IPS-NIHi11 (cell line): ENCODE results near the gene TNFRSF25.
"Not testable (repeated sequence)": the region's sequence is repeated elsewhere in the genome, so short reads cannot be mapped to it uniquely, and the experiment has no call there.

Experiments used
- DNase-seq: peaks from one replicate; pipeline ENCODE4 v3.0.0; 2012; ENCODE audit warnings: mixed read lengths, low spot score

TNFRSF25 gene

GRCh38 chr1:6453895-6454855 lies 11.8 kb downstream of the TNFRSF25 start:
- not testable (repeated sequence) for DNase-seq

GRCh38 chr1:6450943-6451373 lies 15.0 kb downstream of the TNFRSF25 start:
- no peak for DNase-seq

- DNase-seq, result not testable (repeated sequence)
Observed at GRCh38 chr1:6450486-6450885, 15.5 kb downstream of the TNFRSF25 start.

DNA sequence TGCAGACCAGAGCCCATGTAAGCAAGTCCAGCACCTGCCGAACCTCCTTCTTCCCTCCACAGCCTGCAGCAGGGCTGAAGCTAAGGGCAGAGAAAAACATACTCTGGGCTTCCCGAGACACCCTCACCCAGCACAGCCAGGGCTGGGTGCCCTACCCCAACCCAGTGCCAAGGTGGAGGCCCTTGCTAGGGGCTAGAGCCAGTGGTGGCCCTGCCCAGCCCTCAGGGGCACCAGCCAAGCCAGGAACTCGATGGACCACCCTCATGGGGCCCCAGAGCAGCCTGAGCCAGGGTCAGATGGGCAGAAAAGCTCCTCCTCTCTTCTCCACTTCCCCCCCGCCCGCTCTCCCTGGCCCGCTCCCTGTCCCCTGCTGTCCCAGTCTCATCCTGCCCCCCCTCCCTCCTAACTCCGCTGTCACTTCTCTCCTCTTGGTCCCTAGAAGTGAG lies 15.9 kb downstream of the TNFRSF25 start:
- DNase-seq, result no peak

DNA sequence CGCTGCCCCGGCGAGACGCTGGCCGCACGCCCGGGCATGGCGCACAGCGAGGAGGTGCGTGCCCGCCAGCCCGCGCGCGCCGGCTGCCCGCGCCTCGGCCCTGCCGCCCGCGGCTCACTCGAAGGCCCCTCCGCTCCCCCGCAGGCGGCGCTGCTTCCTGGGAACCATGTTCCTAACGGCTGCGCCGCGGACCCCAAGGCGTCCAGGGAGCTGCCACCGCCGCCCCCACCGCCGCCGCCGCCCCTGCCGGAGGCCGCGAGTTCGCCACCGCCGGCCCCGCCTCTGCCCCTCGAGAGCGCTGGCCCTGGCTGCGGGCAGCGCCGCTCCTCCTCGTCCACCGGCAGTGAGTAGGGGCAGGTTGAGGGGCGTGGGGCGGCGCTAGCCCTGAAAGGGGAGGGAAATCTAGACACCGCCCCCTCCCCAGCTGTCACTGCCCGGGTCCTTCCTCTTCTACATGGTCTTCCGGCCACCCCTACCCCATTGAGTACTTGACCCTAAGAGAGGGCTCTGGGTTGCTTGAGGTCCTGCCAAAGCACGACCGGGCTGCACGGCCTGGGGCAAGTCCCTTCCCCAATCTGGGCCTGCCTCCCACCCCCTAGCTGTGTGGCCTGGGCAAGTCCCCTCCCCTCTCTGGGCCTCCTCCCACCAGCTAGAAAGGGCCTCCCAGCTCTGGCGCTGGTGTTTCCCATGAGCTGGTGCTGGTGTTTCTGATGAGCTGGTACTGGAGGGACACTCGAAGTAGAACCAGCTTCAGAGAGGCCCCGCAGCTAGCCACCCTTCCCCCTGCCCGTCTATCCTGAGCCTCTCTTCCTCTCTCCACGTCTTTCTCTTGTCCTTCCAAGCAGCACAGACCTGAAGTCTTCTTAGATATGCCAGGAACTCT lies 17.0 kb downstream of the TNFRSF25 start:
- DNase-seq, result no peak

- peak; percentile 78 for DNase-seq
Observed at GRCh38 chr1:6447818-6448748, 17.9 kb downstream of the TNFRSF25 start.

DNA sequence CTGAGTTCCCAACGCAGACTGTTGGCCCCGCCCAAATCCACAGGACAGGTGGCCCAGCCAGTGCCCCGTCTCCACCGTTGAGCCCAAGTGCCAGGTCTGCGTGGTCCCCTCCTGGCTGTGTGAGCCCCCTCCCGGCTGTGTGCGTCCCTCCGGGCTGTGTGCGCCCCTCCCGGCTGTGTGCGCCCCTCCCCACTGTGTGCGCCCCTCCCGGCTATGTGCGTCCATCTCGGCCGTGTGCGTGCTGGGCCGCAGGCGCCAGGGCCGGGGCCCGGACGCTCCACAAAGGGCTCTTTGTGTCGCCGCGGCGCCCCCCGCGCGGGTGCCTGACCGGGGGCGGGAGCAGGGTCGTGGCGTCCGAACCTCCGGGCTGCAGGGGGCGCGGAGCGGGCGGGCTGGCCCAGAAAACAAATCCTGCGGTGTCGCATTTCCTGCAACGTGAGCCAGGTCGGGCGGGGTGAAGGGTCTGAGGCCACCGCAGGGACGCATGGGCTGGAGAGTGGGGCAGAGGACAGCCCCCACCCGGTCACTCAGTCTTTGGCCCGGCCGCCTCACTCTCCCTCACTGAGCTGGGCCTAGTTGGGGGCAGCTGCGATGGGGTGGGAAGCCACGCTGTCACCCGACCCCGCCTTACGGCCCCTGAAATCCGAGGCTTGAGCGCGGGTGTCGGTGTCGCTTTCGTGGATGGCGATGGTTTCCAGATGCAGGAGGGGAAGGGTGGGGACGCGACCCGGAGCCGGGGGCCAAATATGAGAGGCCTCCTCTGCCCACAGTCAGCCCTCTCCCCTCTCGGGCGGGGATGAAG lies 18.8 kb downstream of the TNFRSF25 start:
- peak; percentile 70 for DNase-seq

DNA sequence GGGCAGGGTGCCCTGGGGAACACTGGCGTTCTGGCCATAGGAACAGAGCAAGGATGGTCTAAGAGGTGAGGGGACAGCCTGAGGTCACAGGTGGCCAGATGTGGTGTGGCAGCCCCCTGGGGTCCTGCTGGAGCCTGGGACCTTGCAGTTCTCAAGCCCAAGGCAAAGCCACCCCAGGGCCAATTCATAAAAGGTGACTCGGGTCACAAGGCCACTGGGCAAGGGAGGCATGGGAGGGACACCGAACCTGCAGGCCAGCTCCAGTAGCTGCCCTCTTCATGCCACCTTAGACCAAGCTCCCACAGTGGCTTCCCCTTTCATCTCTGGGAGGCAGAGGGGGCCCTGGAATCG lies 19.3 kb downstream of the TNFRSF25 start:
- no peak for DNase-seq

DNA sequence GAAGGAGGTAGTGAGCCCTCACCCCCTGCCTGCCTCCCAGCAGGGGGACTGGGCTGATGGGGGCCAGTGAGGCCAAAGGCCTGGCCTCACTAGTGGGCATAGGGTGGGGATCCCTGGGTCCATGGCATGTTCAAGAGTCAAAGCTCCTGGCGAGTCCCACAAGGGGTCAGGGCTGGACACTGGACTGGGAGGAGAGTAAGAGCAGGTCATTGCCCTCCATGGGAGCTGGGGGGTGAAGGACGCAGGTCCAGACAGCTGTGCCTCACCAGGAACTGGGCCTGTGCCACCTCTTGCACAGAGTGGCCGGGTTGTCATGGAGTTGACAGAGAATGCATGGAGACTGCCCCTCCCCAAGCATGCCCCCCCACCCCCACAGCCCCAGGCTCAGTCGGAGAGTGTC lies 20.0 kb downstream of the TNFRSF25 start:
- not testable (repeated sequence) for DNase-seq

DNA sequence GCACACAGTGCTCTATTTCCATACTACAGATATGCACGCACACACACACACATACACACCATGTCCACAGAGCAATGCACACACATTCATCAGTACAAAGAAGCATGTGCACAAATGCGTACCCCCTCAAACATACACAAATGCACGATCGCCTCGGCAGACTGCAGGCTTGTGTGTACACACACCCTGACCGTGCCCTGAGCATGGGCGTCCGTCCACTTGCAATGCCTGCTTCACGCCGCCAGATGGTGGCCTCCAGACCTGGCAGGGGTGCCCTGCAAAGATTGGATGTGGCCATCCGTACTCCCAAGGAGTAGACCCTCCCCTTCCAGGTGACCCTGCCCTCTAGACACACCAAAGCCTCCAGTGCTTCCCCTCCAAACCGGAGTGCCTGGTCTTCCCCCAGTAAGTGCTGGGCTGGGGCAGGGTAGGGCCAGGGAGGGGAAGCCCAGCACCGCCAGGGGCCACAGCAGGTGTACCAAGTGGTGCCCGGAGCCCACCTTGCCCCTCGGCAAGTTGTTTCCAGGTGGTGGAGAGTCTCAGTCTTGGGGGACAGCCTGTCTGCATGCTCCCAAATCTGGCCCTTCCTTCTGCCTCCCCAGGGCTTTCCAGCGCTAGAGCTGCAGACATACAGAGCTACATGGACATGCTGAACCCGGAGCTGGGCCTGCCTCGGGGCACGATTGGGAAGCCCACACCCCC lies 20.8 kb downstream of the TNFRSF25 start:
- DNase-seq, result no peak

GRCh38 chr1:6444377-6444776 lies 21.6 kb downstream of the TNFRSF25 start:
- DNase-seq, result no peak

DNA sequence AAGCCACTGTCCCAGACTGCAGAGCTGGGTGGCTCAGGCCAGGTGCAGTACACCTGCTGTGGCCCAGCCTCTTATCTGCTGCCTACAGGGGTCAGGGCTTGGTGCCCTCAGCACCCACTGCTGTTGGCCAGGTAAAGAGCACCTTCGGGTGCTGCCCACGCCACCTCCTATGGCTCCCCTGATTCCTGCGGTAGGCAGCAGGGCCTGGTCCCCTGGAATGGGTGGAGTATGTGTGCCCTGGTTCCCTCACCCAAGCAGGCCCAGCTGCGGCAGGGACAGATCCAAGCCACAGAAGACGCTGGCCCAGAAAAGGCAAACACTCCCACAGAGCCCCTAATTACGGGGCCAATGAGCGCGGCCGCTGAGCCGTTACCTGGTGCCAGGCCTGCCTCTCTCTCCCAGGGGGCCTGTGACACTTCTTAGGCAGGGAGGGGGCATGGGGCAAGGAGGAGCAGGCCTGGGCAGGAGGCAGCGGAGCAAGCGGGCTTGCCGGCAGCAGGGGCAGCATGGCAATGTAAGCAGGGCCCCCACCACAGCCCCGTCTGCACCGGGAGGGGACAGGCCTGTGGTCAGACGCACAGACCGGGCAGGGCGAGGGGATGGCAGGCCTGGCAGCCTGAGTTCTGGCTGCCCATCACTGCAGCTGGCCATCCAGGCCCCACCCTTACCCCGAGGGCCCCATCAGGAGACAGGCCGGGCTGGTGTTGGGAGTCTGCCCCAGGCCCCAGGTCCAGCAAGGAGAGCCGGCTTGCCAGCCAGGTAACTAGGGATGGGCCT lies 22.4 kb downstream of the TNFRSF25 start:
- DNase-seq, result no peak

DNA sequence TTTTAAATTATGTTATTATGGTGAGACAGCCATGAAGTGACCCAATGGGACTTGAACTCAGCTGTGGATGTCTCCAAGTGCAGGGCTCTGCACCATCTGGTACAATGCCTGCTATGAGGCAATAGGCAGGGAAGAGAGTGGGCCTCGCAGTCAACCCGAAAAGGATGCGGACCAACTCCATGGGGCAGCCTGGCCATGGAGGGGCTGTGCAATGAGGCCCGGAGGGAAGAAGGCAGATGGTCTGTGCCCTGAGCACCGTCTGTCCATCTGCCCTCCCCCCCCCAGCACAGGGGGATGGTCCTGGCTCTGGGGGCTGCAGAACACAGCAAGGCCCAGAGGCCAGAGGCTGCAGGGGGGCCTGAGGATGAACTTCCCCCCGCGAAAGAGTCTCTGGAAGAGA lies 24.4 kb downstream of the TNFRSF25 start:
- DNase-seq, result no peak

DNA sequence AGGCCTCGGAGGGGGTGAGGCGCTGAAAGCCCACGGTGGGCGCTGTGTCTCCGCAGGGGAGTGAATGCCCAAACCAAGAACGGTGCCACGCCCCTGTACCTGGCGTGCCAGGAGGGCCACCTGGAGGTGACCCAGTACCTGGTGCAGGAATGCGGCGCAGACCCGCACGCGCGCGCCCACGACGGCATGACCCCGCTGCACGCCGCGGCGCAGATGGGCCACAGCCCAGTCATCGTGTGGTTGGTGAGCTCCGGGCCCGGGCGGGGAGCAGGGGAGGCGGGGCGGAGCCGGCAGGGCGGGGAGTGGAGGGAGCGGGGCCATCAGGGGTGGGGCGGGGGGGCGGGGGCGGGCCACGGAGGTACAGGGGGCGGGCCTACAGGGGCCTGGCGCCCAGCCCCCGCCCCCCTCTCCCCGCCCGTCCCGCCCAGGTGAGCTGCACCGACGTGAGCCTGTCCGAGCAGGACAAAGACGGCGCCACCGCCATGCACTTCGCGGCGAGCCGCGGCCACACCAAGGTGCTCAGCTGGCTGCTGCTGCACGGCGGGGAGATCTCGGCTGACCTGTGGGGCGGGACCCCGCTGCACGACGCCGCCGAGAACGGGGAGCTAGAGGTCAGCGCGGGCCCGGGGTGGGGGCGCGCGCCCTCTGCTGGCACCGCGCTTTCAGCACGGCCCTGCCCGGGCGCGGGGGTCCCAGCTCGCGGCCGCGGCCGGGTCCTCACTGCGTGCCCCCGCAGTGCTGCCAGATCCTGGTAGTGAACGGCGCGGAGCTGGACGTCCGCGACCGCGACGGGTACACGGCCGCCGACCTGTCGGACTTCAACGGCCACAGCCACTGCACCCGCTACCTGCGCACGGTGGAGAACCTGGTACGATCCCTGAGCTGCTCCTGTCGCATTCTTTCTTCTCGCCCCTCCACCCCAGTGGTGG lies 25.5 kb downstream of the TNFRSF25 start:
- peak; percentile 80 for DNase-seq

GRCh38 chr1:6438047-6438525 lies 27.9 kb downstream of the TNFRSF25 start:
- DNase-seq, result peak; percentile 88

- DNase-seq, result not testable (repeated sequence)
Observed at GRCh38 chr1:6437012-6437700, 28.8 kb downstream of the TNFRSF25 start.

GRCh38 chr1:6436277-6436676 lies 29.7 kb downstream of the TNFRSF25 start:
- not testable (repeated sequence) for DNase-seq
